Type B pancreatic cell (in vitro differentiated cells): ENCODE data around the gene LRMDA. TPM values are rescaled to one million over a fixed set of nuclear protein-coding genes. Genes with fewer than 3 reads are reported as not detected.

Source experiments
- DNase-seq: peaks from one replicate; pipeline ENCODE4 v3.0.0; 2021; ENCODE audit warnings: mixed read lengths; ENCODE audit not compliant: unreplicated experiment; ENCODE audit errors: extremely low spot score
- H3K27ac Mint-ChIP-seq: 2 replicates; pipeline ENCODE4 v1.8.0; 2021; ENCODE audit warnings: mild to moderate bottlenecking, mixed read lengths
- H3K27me3 Mint-ChIP-seq: 2 replicates; pipeline ENCODE4 v1.8.0; 2021; ENCODE audit warnings: mixed read lengths
- H3K36me3 Mint-ChIP-seq: 2 replicates; pipeline ENCODE4 v1.8.0; 2021; ENCODE audit warnings: mixed read lengths
- H3K4me1 Mint-ChIP-seq: one replicate; pipeline ENCODE4 v1.8.0; 2021; ENCODE audit warnings: mixed read lengths; ENCODE audit not compliant: unreplicated experiment
- H3K4me3 Mint-ChIP-seq: 2 replicates; pipeline ENCODE4 v1.8.0; 2021; ENCODE audit warnings: mild to moderate bottlenecking, mixed read lengths
- H3K9me3 Mint-ChIP-seq: 2 replicates; pipeline ENCODE4 v1.8.0; 2021; ENCODE audit warnings: mixed read lengths
- total RNA-seq: library from RNA; stranded (reverse); gene quantifications from 2 replicates; pipeline ENCODE4 v1.2.1, GENCODE V29; 2021; ENCODE audit warnings: low replicate concordance
- TF ChIP-seq, protein P1 (sequence below): fragments of 200-600 bp; sonication (generic); conservative IDR thresholded peaks from 2 replicates; pipeline ENCODE4 v1.5.0; 2021; ENCODE audit warnings: antibody characterized with exemption, mild to moderate bottlenecking

The LRMDA gene
- total RNA-seq, 1 donor from 2014 or later, result 2.0 TPM

DNA sequence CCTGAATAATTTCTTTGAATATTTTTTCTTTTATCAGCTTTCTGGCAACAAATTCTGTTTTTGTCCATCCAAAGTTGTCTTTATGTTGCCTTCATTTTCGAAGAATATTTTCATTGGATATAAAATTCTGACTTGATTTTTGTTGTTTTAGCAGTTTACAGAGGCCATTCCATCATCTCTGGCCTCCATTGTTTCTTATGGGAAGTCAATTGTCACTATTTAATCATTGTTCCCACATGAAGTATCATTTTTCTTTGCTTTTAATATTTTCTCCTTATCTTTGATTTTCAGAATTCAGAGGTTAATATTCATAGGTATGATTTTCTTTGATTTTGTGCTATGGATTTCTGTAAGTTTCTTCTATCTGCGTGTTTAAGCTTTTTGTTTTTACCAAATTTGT, 512.6 kb downstream of the LRMDA start:
- DNase-seq, result no peak
- peaks cover 6% of the 10 kb centered on the region for H3K9me3 Mint-ChIP-seq
- peaks cover 14% of the 10 kb centered on the region for H3K4me1 Mint-ChIP-seq
- no peak overlapping the region for H3K27ac Mint-ChIP-seq
- peaks cover 47% of the 10 kb centered on the region for H3K27me3 Mint-ChIP-seq
- TF ChIP-seq, protein P1, sequence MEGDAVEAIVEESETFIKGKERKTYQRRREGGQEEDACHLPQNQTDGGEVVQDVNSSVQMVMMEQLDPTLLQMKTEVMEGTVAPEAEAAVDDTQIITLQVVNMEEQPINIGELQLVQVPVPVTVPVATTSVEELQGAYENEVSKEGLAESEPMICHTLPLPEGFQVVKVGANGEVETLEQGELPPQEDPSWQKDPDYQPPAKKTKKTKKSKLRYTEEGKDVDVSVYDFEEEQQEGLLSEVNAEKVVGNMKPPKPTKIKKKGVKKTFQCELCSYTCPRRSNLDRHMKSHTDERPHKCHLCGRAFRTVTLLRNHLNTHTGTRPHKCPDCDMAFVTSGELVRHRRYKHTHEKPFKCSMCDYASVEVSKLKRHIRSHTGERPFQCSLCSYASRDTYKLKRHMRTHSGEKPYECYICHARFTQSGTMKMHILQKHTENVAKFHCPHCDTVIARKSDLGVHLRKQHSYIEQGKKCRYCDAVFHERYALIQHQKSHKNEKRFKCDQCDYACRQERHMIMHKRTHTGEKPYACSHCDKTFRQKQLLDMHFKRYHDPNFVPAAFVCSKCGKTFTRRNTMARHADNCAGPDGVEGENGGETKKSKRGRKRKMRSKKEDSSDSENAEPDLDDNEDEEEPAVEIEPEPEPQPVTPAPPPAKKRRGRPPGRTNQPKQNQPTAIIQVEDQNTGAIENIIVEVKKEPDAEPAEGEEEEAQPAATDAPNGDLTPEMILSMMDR, result no peak
- H3K4me3 Mint-ChIP-seq, result no peak overlapping the region
- peaks cover 4% of the 10 kb centered on the region for H3K36me3 Mint-ChIP-seq

DNA sequence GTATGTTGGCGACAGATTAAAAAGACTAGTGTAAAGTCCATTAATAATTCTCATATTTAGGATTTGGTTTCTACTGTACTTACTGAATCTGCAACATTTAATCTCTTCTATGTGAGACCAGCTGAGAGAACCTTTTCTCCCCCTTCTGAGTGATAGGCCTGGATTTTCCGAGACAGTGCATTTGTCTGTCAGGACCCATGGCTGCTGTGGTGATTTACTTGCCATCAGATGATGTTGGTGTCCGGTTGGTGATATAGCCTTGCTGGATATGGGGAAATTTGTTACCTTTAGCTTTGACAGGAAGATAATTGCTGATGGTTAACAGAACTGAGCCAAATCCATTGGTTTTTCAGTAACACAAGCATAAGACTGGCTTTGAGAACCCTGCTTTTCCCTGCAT, 517.2 kb downstream of the LRMDA start:
- H3K9me3 Mint-ChIP-seq, result peaks cover 12% of the 10 kb centered on the region
- H3K4me1 Mint-ChIP-seq, result peaks cover 35% of the 10 kb centered on the region

DNA sequence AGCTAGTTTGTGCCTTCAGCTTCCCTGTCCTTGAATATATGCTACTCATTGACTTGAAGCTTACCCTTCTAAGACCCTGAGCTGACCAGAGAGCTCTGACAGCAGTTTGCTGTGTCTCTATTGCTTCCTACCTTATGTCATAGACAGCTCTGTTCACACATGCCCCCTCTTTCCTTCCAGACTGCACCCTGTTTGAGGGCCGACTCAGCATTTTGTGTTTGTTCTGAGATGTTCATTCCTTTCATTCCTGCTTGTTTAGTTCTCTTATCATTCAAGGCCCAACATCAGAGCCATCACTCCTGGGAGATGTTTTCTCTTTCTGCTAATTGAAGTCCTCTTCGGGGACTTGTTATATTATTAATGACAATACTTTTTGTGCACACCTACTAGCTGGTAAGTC, 518.9 kb downstream of the LRMDA start:
- Mint-ChIP-seq H3K27ac (no peak overlapping the region), H3K27me3 (peaks cover 50% of the 10 kb centered on the region), H3K36me3 (peaks cover 8% of the 10 kb centered on the region), H3K9me3 (peaks cover 10% of the 10 kb centered on the region), H3K4me1 (peaks cover 31% of the 10 kb centered on the region), H3K4me3 (no peak overlapping the region)
- TF ChIP-seq, protein P1, result no peak
- no peak for DNase-seq

More for the DNA sequence above, 517.2 kb downstream of the LRMDA start:
- H3K27me3 Mint-ChIP-seq, result peaks cover 47% of the 10 kb centered on the region
- no peak overlapping the region for H3K4me3 Mint-ChIP-seq
- no peak overlapping the region for H3K27ac Mint-ChIP-seq
- no peak for DNase-seq
- peaks cover 9% of the 10 kb centered on the region for H3K36me3 Mint-ChIP-seq
- TF ChIP-seq, protein P1, result no peak

DNA sequence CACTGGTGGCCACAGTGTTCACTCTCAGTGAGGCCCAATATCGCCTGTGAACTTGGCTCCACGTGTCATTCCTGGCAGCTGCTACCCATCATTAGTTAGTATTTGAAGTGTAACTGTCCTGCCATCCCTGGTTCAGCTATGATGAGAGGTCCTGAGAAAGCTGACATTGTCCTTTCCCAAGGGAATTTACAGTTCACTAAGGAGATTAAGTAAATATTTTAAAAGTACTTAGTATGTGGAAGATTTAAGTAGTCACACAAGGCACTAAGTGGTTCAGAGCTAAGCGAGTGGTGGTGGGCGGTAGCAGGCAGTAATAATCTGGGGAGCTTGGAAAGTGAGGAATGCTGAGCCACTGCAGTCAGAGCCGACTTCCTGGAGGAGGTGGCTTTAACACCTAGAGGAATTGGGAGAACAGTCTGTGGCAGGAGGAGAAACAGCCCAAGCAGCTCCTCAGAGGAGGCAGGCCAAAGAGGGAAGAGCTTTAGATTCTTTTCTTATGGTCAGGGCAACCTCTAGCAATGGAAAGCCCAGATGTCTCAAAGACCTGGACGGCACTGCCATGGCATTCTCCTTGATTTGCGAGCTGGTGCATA, 519.7 kb downstream of the LRMDA start:
- Mint-ChIP-seq H3K27ac (no peak overlapping the region), H3K27me3 (peaks cover 50% of the 10 kb centered on the region), H3K4me3 (no peak overlapping the region), H3K36me3 (peaks cover 4% of the 10 kb centered on the region), H3K9me3 (peaks cover 6% of the 10 kb centered on the region), H3K4me1 (peaks cover 26% of the 10 kb centered on the region)
- DNase-seq, result no peak
- TF ChIP-seq, protein P1, result no peak

DNA sequence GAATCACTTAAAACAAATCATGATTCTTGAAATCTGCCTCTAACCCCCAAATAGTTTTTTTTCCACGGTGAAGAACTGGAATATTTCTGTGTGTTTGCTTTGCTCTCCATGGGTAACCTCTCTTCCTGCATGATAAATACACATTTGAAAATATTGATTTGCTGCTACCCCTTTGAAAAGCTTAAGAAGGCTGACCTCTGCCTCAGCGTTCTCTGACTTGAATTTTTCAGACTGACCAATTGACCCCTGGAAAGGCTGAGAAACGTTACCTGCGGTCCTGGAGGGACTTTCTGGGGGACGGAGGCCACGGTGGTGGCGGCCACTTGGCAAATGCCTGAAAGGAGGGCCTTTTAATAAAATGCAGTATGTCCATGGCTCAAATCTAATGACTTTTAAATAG, 520.2 kb downstream of the LRMDA start:
- Mint-ChIP-seq H3K36me3 (peaks cover 4% of the 10 kb centered on the region), H3K4me3 (no peak overlapping the region), H3K4me1 (peaks cover 30% of the 10 kb centered on the region)

More for the DNA sequence above, 520.2 kb downstream of the LRMDA start:
- Mint-ChIP-seq H3K9me3 (peaks cover 6% of the 10 kb centered on the region), H3K27ac (no peak overlapping the region), H3K27me3 (peaks cover 51% of the 10 kb centered on the region)
- TF ChIP-seq, protein P1, result no peak
- DNase-seq, result no peak
